ENCODE measurements around the gene MUC5B.

The MUC5B gene

GRCh38 chr11:1178201-1178885 lies 44.5 kb upstream of the MUC5B start:
- Histone ChIP-seq H3K9ac (ENCODE audit: low read length) (no peak overlapping the region), H2AFZ (ENCODE audit: low read length) (no peak overlapping the region), H3K27ac (ENCODE audit: low read depth, low read length, poor library complexity, severe bottlenecking) (no peak overlapping the region), H3K4me2 (ENCODE audit: low read length) (no peak overlapping the region), H3K4me1 (ENCODE audit: insufficient read depth, low read length, severe bottlenecking) (no peaks in the 10 kb centered on the region), H3K36me3 (ENCODE audit: insufficient read depth, low read length) (no peaks in the 10 kb centered on the region), H3F3A (ENCODE audit: insufficient read depth, low read length) (no peaks in the 10 kb centered on the region), H4K20me1 (ENCODE audit: insufficient read depth, low read length) (no peaks in the 10 kb centered on the region), H3K79me2 (ENCODE audit: insufficient read depth, low read length) (no peaks in the 10 kb centered on the region), H3K4me3 (ENCODE audit: low read depth, low read length, poor library complexity, severe bottlenecking) (no peak overlapping the region), H3K9me3 (ENCODE audit: low read length) (no peaks in the 10 kb centered on the region), H3K27me3 (ENCODE audit: insufficient read depth, low read length) (no peaks in the 10 kb centered on the region), H3K9me2 (ENCODE audit: low read depth, low read length) (no peaks in the 10 kb centered on the region)
- TF ChIP-seq EZH2 (IDR thresholded peaks at IDR 0.05; ENCODE audit: borderline replicate concordance, low read length) (no peak), CTCF (IDR thresholded peaks at IDR 0.05; ENCODE audit: low read length) (no peak)

DNA sequence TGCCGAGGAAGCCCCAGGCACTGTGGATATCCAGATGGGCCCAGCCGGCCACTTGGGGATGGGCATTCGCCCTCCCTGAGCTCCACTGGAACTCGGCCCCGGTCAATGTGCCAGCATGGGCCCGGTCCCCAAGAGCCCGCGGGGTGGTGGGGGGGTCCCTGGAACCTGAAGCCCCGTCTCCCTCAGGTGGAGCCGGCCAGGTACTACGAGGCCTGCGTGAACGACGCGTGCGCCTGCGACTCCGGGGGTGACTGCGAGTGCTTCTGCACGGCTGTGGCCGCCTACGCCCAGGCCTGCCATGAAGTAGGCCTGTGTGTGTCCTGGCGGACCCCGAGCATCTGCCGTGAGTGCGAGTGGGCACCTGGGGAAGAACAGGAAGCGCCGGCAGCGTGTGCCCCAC lies 44.0 kb upstream of the MUC5B start:
- Histone ChIP-seq H3K36me3 (ENCODE audit: insufficient read depth, low read length) (no peaks in the 10 kb centered on the region), H3K9me2 (ENCODE audit: low read depth, low read length) (no peaks in the 10 kb centered on the region), H3K4me1 (ENCODE audit: insufficient read depth, low read length, severe bottlenecking) (no peaks in the 10 kb centered on the region), H3K27me3 (ENCODE audit: insufficient read depth, low read length) (no peaks in the 10 kb centered on the region), H3K9ac (ENCODE audit: low read length) (no peak overlapping the region), H3F3A (ENCODE audit: insufficient read depth, low read length) (no peaks in the 10 kb centered on the region), H4K20me1 (ENCODE audit: insufficient read depth, low read length) (no peaks in the 10 kb centered on the region), H3K79me2 (ENCODE audit: insufficient read depth, low read length) (no peaks in the 10 kb centered on the region), H2AFZ (ENCODE audit: low read length) (no peak overlapping the region), H3K27ac (ENCODE audit: low read depth, low read length, poor library complexity, severe bottlenecking) (no peak overlapping the region), H3K9me3 (ENCODE audit: low read length) (no peaks in the 10 kb centered on the region), H3K4me2 (ENCODE audit: low read length) (no peak overlapping the region), H3K4me3 (ENCODE audit: low read depth, low read length, poor library complexity, severe bottlenecking) (no peak overlapping the region)
- TF ChIP-seq CTCF (IDR thresholded peaks at IDR 0.05; ENCODE audit: low read length) (no peak), EZH2 (IDR thresholded peaks at IDR 0.05; ENCODE audit: borderline replicate concordance, low read length) (no peak)

DNA sequence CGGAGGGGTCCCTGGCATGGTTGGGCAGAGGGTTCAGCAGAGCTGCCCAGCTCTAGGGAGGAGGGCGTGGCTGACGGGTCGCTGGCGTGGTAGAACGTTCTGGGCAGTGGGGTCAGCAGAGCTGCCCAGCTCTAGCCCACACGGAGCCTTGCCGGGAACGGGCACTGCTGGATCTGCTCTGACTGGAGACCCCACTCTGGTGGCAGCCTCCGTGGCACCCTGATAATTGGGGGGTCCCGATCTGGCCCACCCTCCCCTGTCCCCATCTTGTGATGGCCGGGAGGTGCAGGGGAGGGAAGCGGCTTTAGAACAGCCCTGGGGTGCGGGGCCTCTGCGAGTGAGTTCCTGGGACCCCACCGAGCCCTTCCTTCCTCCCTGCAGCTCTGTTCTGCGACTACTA lies 43.2 kb upstream of the MUC5B start:
- Histone ChIP-seq H2AFZ (ENCODE audit: low read length) (no peak overlapping the region), H3K9me2 (ENCODE audit: low read depth, low read length) (no peaks in the 10 kb centered on the region), H3K27ac (ENCODE audit: low read depth, low read length, poor library complexity, severe bottlenecking) (no peak overlapping the region), H3K9me3 (ENCODE audit: low read length) (no peaks in the 10 kb centered on the region), H3F3A (ENCODE audit: insufficient read depth, low read length) (no peaks in the 10 kb centered on the region), H3K4me3 (ENCODE audit: low read depth, low read length, poor library complexity, severe bottlenecking) (no peak overlapping the region), H3K79me2 (ENCODE audit: insufficient read depth, low read length) (no peaks in the 10 kb centered on the region), H3K27me3 (ENCODE audit: insufficient read depth, low read length) (no peaks in the 10 kb centered on the region), H3K4me1 (ENCODE audit: insufficient read depth, low read length, severe bottlenecking) (no peaks in the 10 kb centered on the region), H3K9ac (ENCODE audit: low read length) (no peak overlapping the region), H3K36me3 (ENCODE audit: insufficient read depth, low read length) (no peaks in the 10 kb centered on the region), H3K4me2 (ENCODE audit: low read length) (no peak overlapping the region), H4K20me1 (ENCODE audit: insufficient read depth, low read length) (no peaks in the 10 kb centered on the region)
- no peak for TF ChIP-seq CTCF (IDR thresholded peaks at IDR 0.05; ENCODE audit: low read length)
- TF ChIP-seq EZH2 (IDR thresholded peaks at IDR 0.05; ENCODE audit: borderline replicate concordance, low read length) = no peak

Measured in OCI-LY1 (cell line).